Measurements from ENCODE around the gene LRIG3. TPM values are rescaled to one million over a fixed set of nuclear protein-coding genes. Genes with fewer than 3 reads are reported as not detected.
"Not testable (repeated sequence)": the region's sequence is repeated elsewhere in the genome, so short reads cannot be mapped to it uniquely, and the experiment has no call there.

LRIG3 gene
- polyA plus RNA-seq, 6 donors from 2014 or later, result not detected

DNA sequence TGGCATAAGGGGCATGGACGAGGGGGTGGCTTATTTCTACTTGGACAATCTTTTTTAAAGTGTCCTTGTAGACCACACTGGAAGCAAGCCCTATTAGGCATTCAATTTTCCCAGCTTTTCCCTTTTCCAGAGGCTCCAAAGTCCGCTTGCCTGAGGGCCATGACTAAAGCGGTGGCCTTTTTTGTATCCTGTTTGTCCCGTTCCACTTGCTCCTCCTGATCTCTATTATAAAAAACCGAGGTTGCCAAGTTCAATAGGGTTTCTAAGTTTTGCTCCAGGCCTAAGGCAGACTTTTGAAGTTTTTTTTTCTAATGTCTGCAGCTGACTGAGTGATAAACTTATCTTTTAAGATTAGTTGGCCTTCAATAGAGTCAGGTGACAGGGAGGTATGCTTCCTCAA, 64.7 kb downstream of the LRIG3 start:
- H3K9me3 Mint-ChIP-seq, result peaks cover 5 to 22% (median 13%) of the 10 kb centered on the region in 7 donors
- ATAC-seq (ENCODE audit: low read depth in 2 of 2); DNase-seq; H3K36me3 Mint-ChIP-seq; H3K27me3 Mint-ChIP-seq; H3K27ac Mint-ChIP-seq; H3K4me3 Mint-ChIP-seq; H3K4me1 Mint-ChIP-seq: not testable (repeated sequence)

DNA sequence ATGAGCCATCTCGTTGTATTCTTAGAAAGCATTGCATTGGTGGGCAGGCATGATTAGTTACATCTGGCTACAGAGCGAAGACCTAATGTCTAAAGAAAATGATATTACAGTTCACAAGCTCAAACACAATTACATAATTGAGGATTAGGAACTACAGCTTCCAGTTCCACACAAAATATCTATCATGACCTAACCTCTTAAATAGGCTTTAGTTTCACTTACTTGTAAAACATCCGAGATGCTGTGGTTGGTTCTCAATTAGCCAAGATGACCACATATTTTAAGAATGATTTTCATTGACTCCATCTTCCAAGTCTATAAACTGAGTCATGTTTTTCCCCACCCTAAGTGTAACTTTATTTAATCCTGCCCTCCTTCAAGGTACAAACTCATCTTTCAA, 69.5 kb downstream of the LRIG3 start:
- no peaks in the 10 kb centered on the region for H3K4me1 Mint-ChIP-seq
- DNase-seq, result no peak
- H3K9me3 Mint-ChIP-seq, result peaks cover 0 to 23% (median 7%) of the 10 kb centered on the region in 7 donors

GRCh38 chr12:58847901-58848600, 72.3 kb downstream of the LRIG3 start:
- Mint-ChIP-seq H3K9me3 (peaks cover 0 to 21% (median 5%) of the 10 kb centered on the region in 7 donors), H3K36me3 (no peaks in the 10 kb centered on the region), H3K27me3 (no peaks in the 10 kb centered on the region), H3K27ac (no peak overlapping the region), H3K4me1 (no peaks in the 10 kb centered on the region), H3K4me3 (no peak overlapping the region)
- DNase-seq (no peak), ATAC-seq (ENCODE audit: low read depth in 2 of 2) (no peak)

More for the DNA sequence above, 69.5 kb downstream of the LRIG3 start:
- Mint-ChIP-seq H3K27ac (no peak overlapping the region), H3K27me3 (no peaks in the 10 kb centered on the region), H3K4me3 (no peak overlapping the region), H3K36me3 (no peaks in the 10 kb centered on the region)
- no peak for ATAC-seq (ENCODE audit: low read depth in 2 of 2)

DNA sequence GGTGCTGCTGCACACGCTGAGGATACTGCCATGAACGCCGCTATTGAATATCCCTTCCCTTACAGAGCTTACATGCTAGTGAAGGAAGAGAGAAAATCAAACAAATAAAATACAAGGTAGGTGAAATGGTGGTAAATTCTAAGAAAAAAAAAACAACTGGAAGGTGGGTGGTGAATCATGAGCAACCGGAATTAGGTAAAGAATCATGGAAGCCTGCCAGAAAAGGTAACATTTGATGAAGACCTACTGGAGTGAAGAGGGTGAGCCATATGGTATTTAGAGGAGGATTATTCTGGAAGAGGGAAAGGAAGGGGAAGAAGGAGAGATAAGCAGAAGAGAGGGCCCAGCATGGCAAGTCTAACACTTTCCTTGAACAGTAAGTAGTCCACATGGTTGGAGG, 76.1 kb downstream of the LRIG3 start:
- Mint-ChIP-seq H3K27ac (no peak overlapping the region), H3K4me1 (no peaks in the 10 kb centered on the region)

GRCh38 chr12:58841058-58841798, 79.1 kb downstream of the LRIG3 start:
- no peak for DNase-seq
- Mint-ChIP-seq H3K4me1 (no peaks in the 10 kb centered on the region), H3K36me3 (peaks cover 0 to 5% of the 10 kb centered on the region in 2 donors), H3K27me3 (no peaks in the 10 kb centered on the region), H3K4me3 (no peak overlapping the region), H3K9me3 (peaks cover 4 to 32% (median 10%) of the 10 kb centered on the region in 7 donors), H3K27ac (no peak overlapping the region)
- ATAC-seq (ENCODE audit: low read depth in 2 of 2), result no peak

More for the DNA sequence above, 76.1 kb downstream of the LRIG3 start:
- ATAC-seq (ENCODE audit: low read depth in 2 of 2), result no peak
- H3K4me3 Mint-ChIP-seq, result no peak overlapping the region
- H3K9me3 Mint-ChIP-seq, result peaks cover 0 to 11% (median 3%) of the 10 kb centered on the region in 7 donors
- DNase-seq, result no peak
- H3K36me3 Mint-ChIP-seq, result no peaks in the 10 kb centered on the region
- no peaks in the 10 kb centered on the region for H3K27me3 Mint-ChIP-seq

DNA sequence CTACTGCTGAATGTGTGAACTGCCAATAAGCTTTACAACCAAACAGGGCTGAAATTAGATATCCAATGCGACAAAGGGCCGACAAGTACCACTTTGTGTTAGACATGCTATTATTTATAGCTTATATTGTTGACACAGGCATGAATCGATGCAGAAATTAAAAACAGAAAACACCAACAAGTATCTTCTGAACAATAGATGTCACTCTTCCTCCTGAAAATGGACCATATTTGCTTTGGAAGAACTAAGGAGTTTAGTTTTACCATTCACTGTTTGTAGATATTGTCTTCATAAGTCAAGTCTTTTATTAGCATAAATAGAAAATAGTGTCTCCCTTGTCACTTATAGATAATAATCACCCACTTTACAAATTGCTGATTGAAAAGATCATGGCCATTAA, 86.5 kb downstream of the LRIG3 start:
- H3K4me3 Mint-ChIP-seq, result no peak overlapping the region
- no peak overlapping the region for H3K27ac Mint-ChIP-seq
- ATAC-seq (ENCODE audit: low read depth in 2 of 2), result no peak
- peaks cover 6 to 22% (median 9%) of the 10 kb centered on the region in 7 donors for H3K9me3 Mint-ChIP-seq
- peaks cover 0 to 5% of the 10 kb centered on the region in 2 donors for H3K36me3 Mint-ChIP-seq
- no peak for DNase-seq
- H3K27me3 Mint-ChIP-seq, result no peaks in the 10 kb centered on the region
- no peaks in the 10 kb centered on the region for H3K4me1 Mint-ChIP-seq

DNA sequence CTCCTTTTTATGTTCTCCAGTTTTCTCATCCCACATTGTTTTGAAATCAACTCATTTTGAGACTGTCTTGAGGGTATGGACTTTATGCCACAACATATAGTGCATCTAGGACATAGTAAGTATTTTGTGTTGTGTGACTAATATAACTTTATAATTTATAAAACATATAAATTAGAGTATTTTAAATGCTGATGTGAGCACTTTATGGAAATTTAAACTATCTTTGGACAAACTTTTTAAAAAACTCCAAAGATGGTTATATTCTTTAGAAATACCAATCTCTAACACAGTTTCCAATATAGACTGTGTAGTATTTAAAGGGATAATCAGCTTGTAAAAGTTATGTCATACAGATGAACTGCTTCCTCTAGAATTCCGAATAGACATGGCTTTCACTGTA, 87.4 kb downstream of the LRIG3 start:
- DNase-seq, result no peak
- no peaks in the 10 kb centered on the region for H3K4me1 Mint-ChIP-seq
- no peaks in the 10 kb centered on the region for H3K27me3 Mint-ChIP-seq
- no peak for ATAC-seq (ENCODE audit: low read depth in 2 of 2)
- no peak overlapping the region for H3K4me3 Mint-ChIP-seq
- H3K36me3 Mint-ChIP-seq, result peaks cover 0 to 5% of the 10 kb centered on the region in 2 donors
- no peak overlapping the region for H3K27ac Mint-ChIP-seq
- peaks cover under 1 to 16% (median 9%) of the 10 kb centered on the region in 7 donors for H3K9me3 Mint-ChIP-seq

All from naive B cell (primary cell).